H1 (cell line): ENCODE results near the gene KBTBD2. TPM values are rescaled to one million over a fixed set of nuclear protein-coding genes. Genes with fewer than 3 reads are reported as not detected.

Experiments
- CTCF ChIA-PET: fragments of 300-600 bp; sonication (Branson Sonifier 250); formaldehyde crosslinking; loops from one replicate; lab custom pipeline; 2021; ENCODE audit not compliant: partially characterized antibody; lab: Charles Lee
- POLR2A ChIA-PET: fragments of 300-600 bp; sonication (Branson Sonifier 250); formaldehyde crosslinking; loops from one replicate; lab custom pipeline; 2021; ENCODE audit warnings: inconsistent platforms; ENCODE audit not compliant: partially characterized antibody; lab: Charles Lee
- DNase-seq, 2 experiments: peaks; one replicate each; pipeline versions ENCODE4 v3.0.0 to v3.0.0-alpha.2; 2010 to 2022; ENCODE audit warnings: low spot score in 2 of 2, low read depth in 1 of 2, mixed read lengths in 1 of 2
- FAIRE-seq: peaks from 2 replicates; lab custom pipeline; 2011; peaks lifted over from hg19 to GRCh38; lab: Jason Lieb, UNC
- H2AFZ ChIP-seq: 2 replicates; pipeline ENCODE4 v1.8.1; 2012; ENCODE audit warnings: low read length, inconsistent platforms
- H2AK5ac ChIP-seq: 2 replicates; pipeline ENCODE4 v1.6.1; 2013; ENCODE audit warnings: low read depth, low read length
- H2BK120ac ChIP-seq: replicated peaks from 2 replicates; pipeline ENCODE3; 2013; ENCODE audit warnings: low read depth, low read length, inconsistent platforms
- H2BK12ac ChIP-seq: 2 replicates; pipeline ENCODE4 v1.6.1; 2013; ENCODE audit warnings: low read depth, low read length
- H2BK15ac ChIP-seq: 2 replicates; pipeline ENCODE4 v1.6.1; 2013; ENCODE audit warnings: low read length
- H2BK20ac ChIP-seq: 2 replicates; pipeline ENCODE4 v1.6.1; 2013; ENCODE audit warnings: low read length
- H2BK5ac ChIP-seq: 2 replicates; pipeline ENCODE4 v1.6.1; 2013; ENCODE audit warnings: low read depth, low read length
- H3K14ac ChIP-seq: 2 replicates; pipeline ENCODE4 v1.6.1; 2013; ENCODE audit warnings: inconsistent platforms; ENCODE audit not compliant: insufficient read length
- H3K18ac ChIP-seq: 2 replicates; pipeline ENCODE4 v1.6.1; 2013; ENCODE audit warnings: low read length; ENCODE audit errors: extremely low read depth
- H3K23ac ChIP-seq: 2 replicates; pipeline ENCODE4 v1.6.1; 2013; ENCODE audit warnings: inconsistent platforms; ENCODE audit not compliant: insufficient read length
- H3K23me2 ChIP-seq: 2 replicates; pipeline ENCODE4 v1.6.1; 2013; ENCODE audit warnings: low read depth, low read length
- H3K27ac ChIP-seq: 2 replicates; pipeline ENCODE4 v1.6.1; 2011; ENCODE audit warnings: low read depth, low read length, inconsistent platforms
- H3K27me3 ChIP-seq, 4 experiments: replicated peaks in 1 of 4; 1 replicate in 1 of 4; 2 replicates in 3 of 4; pipeline versions ENCODE4 v1.6.1 to v1.8.1; 2011 to 2013; ENCODE audit warnings: low read length in 3 of 4, mild to moderate bottlenecking in 3 of 4, inconsistent platforms in 2 of 4, mixed read lengths in 2 of 4, moderate library complexity in 1 of 4; ENCODE audit not compliant: control insufficient read depth in 3 of 4, insufficient read depth in 3 of 4; ENCODE audit errors: extremely low read depth in 1 of 4
- H3K36me3 ChIP-seq, 4 experiments: 2 replicates each; pipeline versions ENCODE4 v1.6.1 to v1.8.1; 2011 to 2013; ENCODE audit warnings: mild to moderate bottlenecking in 4 of 4, low read length in 3 of 4, moderate library complexity in 2 of 4, control low read depth in 1 of 4, inconsistent platforms in 1 of 4; ENCODE audit not compliant: insufficient read depth in 4 of 4, control insufficient read depth in 2 of 4
- H3K4ac ChIP-seq: replicated peaks from 2 replicates; pipeline ENCODE3; 2013; ENCODE audit warnings: low read length, low read depth, mixed read lengths, inconsistent platforms; ENCODE audit not compliant: insufficient read length
- H3K4me1 ChIP-seq, 4 experiments: replicated peaks in 1 of 4; 1 replicate in 1 of 4; 2 replicates in 3 of 4; pipeline versions ENCODE4 v1.6.1 to v1.8.1; 2011 to 2013; ENCODE audit warnings: low read length in 3 of 4, inconsistent platforms in 2 of 4, mixed read lengths in 1 of 4; ENCODE audit not compliant: insufficient read depth in 4 of 4, control insufficient read depth in 3 of 4
- H3K4me2 ChIP-seq, 2 experiments: 2 replicates each; pipeline versions ENCODE4 v1.6.1 to v1.8.1; 2011 to 2013; ENCODE audit warnings: low read depth in 2 of 2, low read length in 2 of 2, control low read depth in 1 of 2, inconsistent platforms in 1 of 2, mild to moderate bottlenecking in 1 of 2; ENCODE audit not compliant: insufficient read depth in 1 of 2
- H3K4me3 ChIP-seq, 4 experiments: fragments of 200-600, 300-600 bp in 1 of 4; sonication (generic), shearing (Covaris generic), sonication (Bioruptor Twin) in 1 of 4; 2 replicates each; pipeline versions ENCODE4 v1.5.1 to v1.8.1; 2011 to 2016; ENCODE audit warnings: low read length in 4 of 4, low read depth in 3 of 4, control low read depth in 2 of 4, inconsistent platforms in 2 of 4, mild to moderate bottlenecking in 2 of 4, mixed read lengths in 1 of 4, moderate library complexity in 1 of 4; ENCODE audit not compliant: insufficient read depth in 2 of 4; ENCODE audit errors: extremely low read depth in 1 of 4
- H3K56ac ChIP-seq: replicated peaks from 2 replicates; pipeline ENCODE3; 2013; ENCODE audit warnings: low read depth, mild to moderate bottlenecking, mixed read lengths, low read length, inconsistent platforms; ENCODE audit not compliant: insufficient read length
- H3K79me1 ChIP-seq: 2 replicates; pipeline ENCODE4 v1.6.1; 2013; ENCODE audit warnings: low read depth, low read length, control low read depth
- H3K79me2 ChIP-seq, 2 experiments: 2 replicates each; pipeline versions ENCODE4 v1.6.1 to v1.8.1; 2012 to 2013; ENCODE audit warnings: low read length in 2 of 2, mild to moderate bottlenecking in 2 of 2, inconsistent platforms in 1 of 2; ENCODE audit not compliant: insufficient read depth in 2 of 2, control insufficient read depth in 1 of 2
- H3K9ac ChIP-seq, 4 experiments: replicated peaks in 1 of 4; 1 replicate in 1 of 4; 2 replicates in 3 of 4; pipeline versions ENCODE4 v1.6.1 to v1.8.1; 2011 to 2013; ENCODE audit warnings: low read depth in 3 of 4, low read length in 3 of 4, control low read depth in 2 of 4, mild to moderate bottlenecking in 2 of 4, moderate library complexity in 2 of 4, inconsistent platforms in 1 of 4; ENCODE audit errors: extremely low read depth in 1 of 4
- H3K9me3 ChIP-seq, 2 experiments: 2 replicates each; pipeline versions ENCODE4 v1.6.1 to v1.8.1; 2012 to 2013; ENCODE audit warnings: mild to moderate bottlenecking in 2 of 2, moderate library complexity in 2 of 2, control low read depth in 1 of 2, inconsistent platforms in 1 of 2, low read depth in 1 of 2, low read length in 1 of 2, mixed read lengths in 1 of 2; ENCODE audit not compliant: insufficient read depth in 2 of 2
- H4K20me1 ChIP-seq, 2 experiments: replicated peaks in 1 of 2; 2 replicates each; pipeline versions ENCODE3 to v1.8.1; 2011 to 2013; ENCODE audit warnings: inconsistent platforms in 2 of 2, low read length in 2 of 2, mild to moderate bottlenecking in 1 of 2; ENCODE audit not compliant: insufficient read depth in 2 of 2, control insufficient read depth in 1 of 2
- H4K5ac ChIP-seq: 2 replicates; pipeline ENCODE4 v1.6.1; 2013; ENCODE audit warnings: low read length, low read depth, mixed read lengths, inconsistent platforms; ENCODE audit not compliant: insufficient read length
- H4K8ac ChIP-seq: 2 replicates; pipeline ENCODE4 v1.8.0; 2013; ENCODE audit warnings: mild to moderate bottlenecking, moderate library complexity, low read length, inconsistent platforms; ENCODE audit not compliant: insufficient read depth; ENCODE audit errors: extremely low read depth
- H4K91ac ChIP-seq: replicated peaks from 2 replicates; pipeline ENCODE3; 2013; ENCODE audit warnings: low read length, mixed read lengths, inconsistent platforms; ENCODE audit not compliant: insufficient read length
- BRCA1 ChIP-seq: IDR thresholded peaks from 2 replicates; pipeline ENCODE4 v1.6.1; 2012; ENCODE audit warnings: low read depth, low read length, improper control_type of control experiment
- CBX5 ChIP-seq: fragments of 300-800, 300-1000 bp; sonication (generic); IDR thresholded peaks from 2 replicates; pipeline ENCODE4 v1.7.1; 2016; ENCODE audit warnings: antibody characterized with exemption, low read length, low read depth
- CHD1 ChIP-seq: IDR thresholded peaks from 2 replicates; pipeline ENCODE4 v1.6.1; 2012; ENCODE audit warnings: low read depth, low read length, improper control_type of control experiment
- E2F6 ChIP-seq: IDR thresholded peaks from 2 replicates; pipeline ENCODE4 v1.6.1; 2012; ENCODE audit warnings: inconsistent platforms
- PHF8 ChIP-seq: fragments of 200-600 bp; sonication (generic); conservative IDR thresholded peaks from 2 replicates; pipeline ENCODE4 v1.7.1; 2012; ENCODE audit warnings: low read depth, mild to moderate bottlenecking, inconsistent platforms, low read length, moderate library complexity
- POLR2AphosphoS5 ChIP-seq: IDR thresholded peaks from 2 replicates; pipeline ENCODE4 v1.6.1; 2011; ENCODE audit warnings: low read depth, low read length
- SIN3A ChIP-seq, 2 experiments: IDR thresholded peaks in 1 of 2; conservative IDR thresholded peaks in 1 of 2; 2 replicates each; pipeline ENCODE4 v1.6.1; 2011 to 2012; ENCODE audit warnings: low read length in 2 of 2, improper control_type of control experiment in 1 of 2, low read depth in 1 of 2, mild to moderate bottlenecking in 1 of 2
- TCF12 ChIP-seq: IDR thresholded peaks from 2 replicates; pipeline ENCODE4 v1.6.1; 2011; ENCODE audit warnings: low read depth, mild to moderate bottlenecking, low read length
- USF2 ChIP-seq: IDR thresholded peaks from 2 replicates; pipeline ENCODE4 v1.6.1; 2011; ENCODE audit warnings: low read length, improper control_type of control experiment
- WGBS, 2 experiments: shearing (Covaris generic) in 1 of 2; methylation state at CpG; one replicate each; pipeline versions ENCODE4 v1.1.6 to v1.1.7; 2013 to 2015; ENCODE audit warnings: low lambda C conversion rate in 2 of 2, mixed read lengths in 2 of 2, inconsistent platforms in 1 of 2, low coverage in 1 of 2, missing lambda C conversion rate in 1 of 2; ENCODE audit not compliant: insufficient replicate concordance in 2 of 2, insufficient coverage in 1 of 2, insufficient read length in 1 of 2; ENCODE audit errors: extremely low coverage in 1 of 2, missing lambda C conversion rate in 1 of 2; 5-methylcytosine and 5-hydroxymethylcytosine counted together
- polyA plus RNA-seq, 7 experiments: library from polyadenylated mRNA; depleted of rRNA in 3 of 7; stranded (reverse) in 5 of 7; unstranded in 2 of 7; fragments of >200 nt in 5 of 7; fragments of 200-250 nt in 2 of 7; gene quantifications; 1 replicate in 5 of 7; 2 replicates in 1 of 7; 4 replicates in 1 of 7; pipeline versions ENCODE4 v1.2.1 to v1.2.3, GENCODE V29; 2011 to 2013; ENCODE audit warnings: missing spikeins in 2 of 7, mixed read lengths in 2 of 7
- total RNA-seq: library from RNA; stranded (reverse); fragmentation: NEBNext Ultra II Directional; extraction: Animal tissue kit (Norgen Biotek cat#: 25700); gene quantifications from 2 replicates; pipeline ENCODE4 v1.2.1, GENCODE V29; 2021

KBTBD2 gene
- total and polyA plus RNA-seq, 2 of the 8 experiments (the other 6 are each of a cell fraction or from before 2014, with no cell fraction given), result 13.1 to 25.7 TPM

GRCh38 chr7:32936689-32937088 is 45.1 kb upstream of the KBTBD2 start:
- Histone ChIP-seq H2BK5ac (no peak overlapping the region), H3K23me2 (no peaks in the 10 kb centered on the region), H3K4ac (no peak overlapping the region), H3K14ac (no peak overlapping the region), H3K23ac (no peak overlapping the region), H3K56ac (no peak overlapping the region), H4K8ac (no peak overlapping the region), H3K18ac (no peak overlapping the region), H3K36me3 (no peaks in the 10 kb centered on the region; a peak in 1 of 8 replicates), H2AFZ (no peak overlapping the region), H4K20me1 (peaks cover 3 to 19% of the 10 kb centered on the region in 2 experiments), H2BK120ac (no peak overlapping the region), H3K27me3 (peaks cover 35 to 73% (median 57%) of the 10 kb centered on the region in 4 experiments), H4K5ac (no peak overlapping the region), H4K91ac (no peak overlapping the region), H3K79me1 (no peaks in the 10 kb centered on the region), H3K4me3 (no peak overlapping the region), H3K9me3 (peaks cover 0 to 2% of the 10 kb centered on the region in 2 experiments; a peak in 1 of 4 replicates), H3K4me1 (peaks cover 0 to 3% (median 0%) of the 10 kb centered on the region in 4 experiments; a peak in 2 of 7 replicates), H2AK5ac (no peak overlapping the region), H3K27ac (no peak overlapping the region), H3K79me2 (no peaks in the 10 kb centered on the region), H2BK15ac (no peak overlapping the region), H2BK20ac (no peak overlapping the region), H3K4me2 (no peak overlapping the region), H3K9ac (no peak overlapping the region), H2BK12ac (no peak overlapping the region)
- ChIA-PET CTCF (interaction anchor here (0.7 to 1.6 kb wide), 4 partner anchors 20 to 173 kb away, joined by 4 read pairs; partner anchors contain the start of genes FKBP9 and RP9), POLR2A (interaction anchor here (0.9 kb wide), 1 partner anchor 24 kb away, joined by 3 read pairs; no protein-coding TSS in a partner anchor)
- FAIRE-seq (no peak), DNase-seq (no peak)
- 91% methylated on average over 3 of the region's 3 CpGs; no CpG with 5 or more reads in 1 of the 2 experiments for WGBS, 2 experiments
- TF ChIP-seq PHF8 (no peak), E2F6 (no peak), SIN3A (conservative IDR thresholded peaks at IDR 0.05 in 1 of 2, IDR thresholded peaks at IDR 0.05 in 1 of 2; ENCODE audit: low read depth in 1 of 2, low read length in 2 of 2) (no peak), CHD1 (no peak), BRCA1 (no peak), TCF12 (no peak), POLR2AphosphoS5 (no peak), CBX5 (no peak), USF2 (no peak)
